GM19452 (cell line): ENCODE data around the gene LYPLA2.
"Not testable (repeated sequence)": the region's sequence is repeated elsewhere in the genome, so short reads cannot be mapped to it uniquely, and the experiment has no call there.

ENCODE experiments used
- ATAC-seq: cut with Tn5 transposase; IDR thresholded peaks from one replicate; pipeline ENCODE4 v1.9.1; 2021; ENCODE audit not compliant: unreplicated experiment

Gene LYPLA2

GRCh38 chr1:23825762-23826522 is 35.0 kb downstream of the LYPLA2 start:
- no peak for ATAC-seq

GRCh38 chr1:23826590-23826989 is 35.6 kb downstream of the LYPLA2 start:
- ATAC-seq = not testable (repeated sequence)

DNA sequence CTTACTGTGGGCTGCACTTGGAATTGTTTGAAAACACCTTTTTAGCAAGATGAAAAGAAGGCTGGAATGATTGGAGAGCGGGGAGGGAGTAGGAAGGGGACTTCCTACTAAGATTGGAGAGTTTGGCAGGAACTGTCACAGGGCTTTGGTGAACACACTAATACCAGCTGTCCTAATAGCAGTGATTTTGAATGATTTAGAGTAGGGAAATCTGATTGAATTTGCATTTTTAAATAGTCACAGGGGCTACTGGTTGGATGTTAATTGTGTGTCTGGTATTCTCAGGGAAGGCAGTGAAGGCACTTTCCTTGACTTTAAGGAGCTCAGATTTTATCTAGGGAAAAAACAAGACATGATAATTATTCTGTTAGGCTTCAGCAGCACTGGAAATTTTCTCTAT is 36.8 kb downstream of the LYPLA2 start:
- no peak for ATAC-seq

DNA sequence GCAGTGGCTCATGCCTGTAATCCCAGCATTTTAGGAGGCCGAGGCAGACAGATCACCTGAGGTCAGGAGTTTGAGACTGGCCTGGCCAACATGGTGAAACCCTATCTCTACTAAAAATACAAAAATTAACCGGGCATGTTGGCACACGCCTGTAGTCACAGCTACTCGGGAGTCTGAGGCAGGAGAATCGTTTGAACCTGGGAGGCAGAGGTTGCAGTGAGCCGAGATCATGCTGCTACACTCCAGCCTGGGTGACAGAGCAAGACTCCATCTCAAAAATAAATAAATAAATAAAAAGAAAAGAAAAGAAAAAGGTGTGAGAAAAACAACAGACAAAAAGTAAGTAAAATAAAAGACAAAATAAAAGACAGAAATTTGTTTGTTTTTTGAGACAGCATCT is 43.2 kb downstream of the LYPLA2 start:
- not testable (repeated sequence) for ATAC-seq

DNA sequence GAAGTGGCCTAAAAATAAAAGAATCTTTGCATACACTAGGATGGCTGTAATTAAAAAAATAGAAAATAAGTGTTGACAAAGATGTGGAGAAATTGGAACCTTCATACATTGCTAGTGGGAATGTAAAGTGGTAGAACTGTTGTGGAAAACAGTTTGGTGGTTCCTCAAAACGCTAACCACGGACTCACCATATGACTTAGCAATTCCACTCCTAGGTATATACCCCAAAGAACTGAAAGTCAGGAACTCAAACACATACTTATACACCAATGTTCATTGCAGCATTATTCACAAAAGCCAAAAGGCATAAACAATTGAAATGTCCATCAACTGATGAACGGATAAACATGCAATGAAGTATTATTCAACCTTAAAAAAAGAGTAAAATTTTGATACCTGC is 45.1 kb downstream of the LYPLA2 start:
- ATAC-seq = no peak

GRCh38 chr1:23837908-23838307 is 47.0 kb downstream of the LYPLA2 start:
- ATAC-seq = no peak

- no peak for ATAC-seq
Observed at GRCh38 chr1:23838401-23838866, 47.5 kb downstream of the LYPLA2 start.

GRCh38 chr1:23843644-23844043 is 52.7 kb downstream of the LYPLA2 start:
- no peak for ATAC-seq
